COLO829 (cell line): ENCODE data around the gene HDGFL3.
"Not testable (repeated sequence)": the region's sequence is repeated elsewhere in the genome, so short reads cannot be mapped to it uniquely, and the experiment has no call there.

Experiments used
- DNase-seq: peaks from one replicate; pipeline ENCODE4 v3.0.0; 2012; ENCODE audit warnings: low spot score

HDGFL3 gene

GRCh38 chr15:83193721-83194120 is 13.9 kb downstream of the HDGFL3 start:
- no peak for DNase-seq

GRCh38 chr15:83192742-83193141 is 14.9 kb downstream of the HDGFL3 start:
- no peak for DNase-seq

GRCh38 chr15:83190450-83190849 is 17.2 kb downstream of the HDGFL3 start:
- no peak for DNase-seq

DNA sequence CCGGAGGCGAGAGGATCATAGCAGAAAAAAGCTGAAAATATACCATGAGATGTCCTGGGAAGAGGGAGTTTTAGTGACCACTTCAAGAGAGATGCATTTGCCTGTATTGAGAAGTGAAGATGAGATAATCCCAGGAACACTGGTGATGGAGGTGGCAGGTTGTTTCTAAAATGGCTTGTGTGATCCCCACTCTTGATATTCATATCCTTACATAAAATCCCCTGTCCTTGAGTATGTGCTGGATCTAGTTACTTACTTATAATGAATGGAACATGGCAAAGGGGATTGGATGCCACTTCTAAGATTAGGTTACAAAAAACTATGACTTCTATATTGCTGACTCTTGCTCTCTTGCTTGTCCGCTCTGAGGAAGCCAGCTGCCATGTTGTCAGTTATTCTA is 22.1 kb downstream of the HDGFL3 start:
- DNase-seq, result no peak

DNA sequence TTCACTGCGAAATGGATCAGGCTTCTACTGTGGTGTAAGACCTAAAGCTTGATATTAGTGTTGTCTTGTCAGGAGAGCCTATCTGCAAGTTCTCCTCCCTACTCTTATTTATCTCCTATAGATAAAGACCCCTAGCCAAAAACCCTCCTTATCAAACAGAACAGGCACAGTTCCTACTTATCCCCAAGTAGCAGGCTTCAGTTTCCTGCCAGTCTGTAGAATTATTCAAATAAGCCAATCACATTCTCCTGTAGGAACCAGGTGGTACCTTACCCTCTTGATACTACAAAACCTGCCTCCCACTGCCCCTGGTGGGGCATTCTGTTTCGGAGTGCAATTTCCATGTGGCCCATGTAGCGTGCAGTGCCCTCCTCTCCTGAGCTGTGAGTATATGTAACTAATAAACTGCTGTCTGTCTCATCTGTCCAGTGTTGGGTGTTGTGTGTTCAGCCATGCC is 28.7 kb downstream of the HDGFL3 start:
- no peak for DNase-seq

DNA sequence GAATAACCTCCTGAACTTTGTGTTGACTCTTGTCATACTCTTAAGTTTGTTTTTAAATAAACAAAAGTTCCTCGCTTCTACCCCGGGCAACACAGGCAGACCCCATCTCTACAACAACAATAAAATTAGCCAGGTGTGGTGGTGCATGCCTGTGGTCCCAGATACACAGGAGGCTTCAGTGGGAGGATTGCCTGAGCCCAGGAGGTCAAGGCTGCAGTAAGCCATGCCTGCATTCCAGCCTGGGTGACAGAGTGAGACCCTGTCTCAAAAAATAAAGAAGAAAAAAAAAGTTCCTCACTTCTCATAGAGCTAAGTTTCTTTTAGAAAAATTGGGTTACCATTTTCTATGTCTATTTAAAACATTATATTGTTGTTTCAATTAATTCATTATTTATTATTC is 29.2 kb downstream of the HDGFL3 start:
- no peak for DNase-seq

DNA sequence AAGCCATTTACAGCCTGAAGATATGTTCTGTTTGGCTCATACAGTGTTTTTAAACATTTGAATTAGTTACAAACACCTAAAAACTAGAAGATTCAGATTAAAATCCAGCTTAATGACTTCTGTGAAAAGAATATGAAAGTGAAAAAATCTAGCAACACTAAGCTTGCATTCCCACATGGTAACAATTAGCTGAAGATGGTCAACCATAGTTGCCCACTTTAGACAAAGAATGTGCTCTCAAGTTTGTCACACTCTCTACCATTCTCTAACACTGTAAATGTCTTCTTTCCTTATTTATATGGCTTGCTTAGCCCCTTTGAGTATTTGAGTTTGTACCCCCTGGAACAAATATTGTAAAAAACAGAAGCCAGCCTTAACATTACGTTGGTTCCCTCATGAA is 32.7 kb downstream of the HDGFL3 start:
- DNase-seq, result no peak

DNA sequence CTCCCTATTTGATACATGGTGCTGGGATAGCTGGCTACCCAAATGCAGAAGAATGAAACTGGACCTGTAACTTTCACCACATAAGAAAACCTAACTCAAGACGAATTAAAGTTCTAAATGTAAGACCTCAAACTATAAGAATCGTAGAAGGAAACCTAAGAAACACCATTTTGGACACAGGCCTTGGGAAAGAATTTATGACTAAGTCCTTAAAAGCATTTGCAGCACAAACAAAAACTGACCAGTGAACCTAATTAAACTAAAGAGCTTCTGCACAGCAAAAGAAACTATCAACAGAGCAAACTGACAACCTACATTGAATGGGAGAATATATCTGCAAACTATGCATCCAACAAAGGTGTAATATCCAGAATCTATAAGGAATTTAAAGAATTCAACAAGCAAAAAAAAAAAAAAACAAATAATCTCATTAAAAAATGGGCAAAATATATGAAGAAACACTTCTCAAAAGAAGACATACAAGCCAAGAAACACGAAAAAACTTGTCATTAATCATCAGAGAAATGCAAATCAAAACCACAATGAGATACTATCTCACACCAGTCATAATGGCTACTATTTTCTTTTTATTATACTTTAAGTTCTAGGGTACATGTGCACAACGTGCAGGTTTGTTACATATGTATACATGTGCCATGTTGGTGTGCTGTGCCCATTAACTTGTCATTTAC is 37.0 kb downstream of the HDGFL3 start:
- DNase-seq, result no peak

GRCh38 chr15:83169576-83169975 is 38.0 kb downstream of the HDGFL3 start:
- not testable (repeated sequence) for DNase-seq

DNA sequence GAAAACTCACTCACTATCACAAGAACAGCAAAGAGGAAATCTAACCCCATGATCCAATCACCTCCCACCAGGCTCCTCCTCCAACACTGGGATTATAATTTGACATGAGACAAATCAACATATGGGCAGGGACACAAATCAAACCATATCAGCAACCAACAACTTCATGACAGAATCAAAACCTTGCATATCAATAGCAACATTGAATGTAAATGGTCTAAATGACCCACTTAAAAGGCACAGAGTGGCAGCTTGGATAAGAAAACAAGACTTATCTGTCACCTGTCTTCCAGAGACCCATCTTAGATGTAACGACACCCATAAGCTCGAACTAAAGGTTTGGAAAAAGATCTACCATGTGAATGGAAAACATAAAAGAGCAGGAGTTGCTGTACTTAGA is 40.8 kb downstream of the HDGFL3 start:
- no peak for DNase-seq

GRCh38 chr15:83166218-83166617 is 41.4 kb downstream of the HDGFL3 start:
- no peak for DNase-seq

DNA sequence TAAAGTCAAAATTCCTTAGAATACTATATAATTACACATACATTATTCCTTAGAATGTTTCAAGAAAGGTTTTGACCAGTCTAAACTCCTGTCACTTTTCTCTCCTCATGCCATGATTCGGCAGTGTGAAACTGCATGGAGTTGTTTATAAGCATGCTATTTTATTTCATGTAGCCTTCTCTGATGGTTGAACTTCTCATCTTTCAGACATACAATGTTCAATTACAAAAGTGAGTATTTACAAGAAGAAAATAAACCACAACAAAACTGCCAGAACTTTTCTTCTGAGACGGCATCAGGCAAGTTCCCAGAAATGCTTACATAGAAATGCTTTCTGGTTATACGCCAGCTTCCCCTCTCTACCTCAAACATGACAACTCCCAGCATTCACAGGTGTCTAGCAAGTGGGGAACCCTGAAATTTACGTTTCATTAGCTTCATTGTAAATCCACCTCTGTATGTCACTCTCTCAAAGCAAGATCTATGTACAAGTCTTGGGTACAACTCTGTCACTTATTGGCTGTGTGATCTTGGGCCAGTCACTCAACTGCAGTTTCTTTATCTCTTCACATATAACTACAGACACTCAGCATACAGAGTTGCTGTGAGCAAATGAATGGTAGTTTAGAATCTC is 42.7 kb downstream of the HDGFL3 start:
- no peak for DNase-seq

GRCh38 chr15:83164111-83164770 is 43.4 kb downstream of the HDGFL3 start:
- no peak for DNase-seq

DNA sequence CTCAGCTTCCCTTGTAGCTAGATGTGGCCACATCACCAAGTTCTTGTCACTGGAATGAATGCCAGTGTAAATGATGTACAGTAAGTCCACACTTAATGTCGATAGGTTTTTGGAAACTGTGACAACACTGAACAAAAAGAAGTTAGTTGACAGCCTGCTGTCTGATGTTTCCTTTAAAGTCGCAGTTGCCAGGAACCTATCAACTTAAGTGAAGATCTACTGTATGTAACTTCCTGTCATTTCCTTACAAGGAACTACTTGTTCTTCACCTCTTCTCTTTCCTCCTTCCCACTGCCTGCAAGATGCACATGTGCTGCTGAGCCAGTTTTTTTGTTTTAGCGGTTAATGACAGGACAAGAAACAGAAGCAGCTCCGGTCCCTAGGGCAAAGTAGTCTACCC is 44.6 kb downstream of the HDGFL3 start:
- no peak for DNase-seq

DNA sequence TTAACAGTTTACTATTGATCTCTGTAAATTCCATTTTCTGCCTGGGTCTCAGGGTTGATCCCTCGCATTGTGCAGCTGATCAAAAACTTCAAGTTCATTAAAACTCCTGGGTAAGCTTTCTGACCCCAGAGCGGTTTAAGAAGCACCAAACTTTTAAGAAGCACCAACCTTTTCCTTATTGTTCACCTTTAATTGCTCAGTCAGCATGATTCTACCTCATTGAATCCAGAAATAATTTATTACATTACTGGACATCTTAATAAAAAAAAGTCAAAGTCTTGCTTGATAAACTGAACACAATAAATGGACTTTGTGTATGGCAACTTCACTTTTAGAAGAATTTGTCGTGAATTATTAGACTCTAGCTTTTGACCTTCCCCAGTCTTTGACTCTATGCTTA is 46.9 kb downstream of the HDGFL3 start:
- DNase-seq, result no peak

DNA sequence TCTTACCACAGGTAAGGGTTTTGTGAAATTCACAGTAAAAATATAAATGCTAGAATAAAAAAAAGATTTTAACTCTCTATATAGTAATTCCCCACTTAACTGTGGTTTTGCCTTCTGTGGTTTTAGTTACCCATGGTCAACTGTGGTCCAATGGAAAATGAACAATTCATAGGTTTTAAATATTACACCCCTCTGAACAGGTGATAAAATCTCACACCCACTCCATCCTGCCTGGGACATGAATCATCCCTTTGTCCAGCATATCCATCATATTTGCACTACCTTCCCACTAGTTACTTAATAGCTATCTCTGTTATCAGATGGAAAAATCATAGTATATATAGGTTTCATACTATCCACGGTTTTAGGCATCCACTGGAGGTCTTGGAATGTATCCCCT is 49.2 kb downstream of the HDGFL3 start:
- DNase-seq, result no peak

DNA sequence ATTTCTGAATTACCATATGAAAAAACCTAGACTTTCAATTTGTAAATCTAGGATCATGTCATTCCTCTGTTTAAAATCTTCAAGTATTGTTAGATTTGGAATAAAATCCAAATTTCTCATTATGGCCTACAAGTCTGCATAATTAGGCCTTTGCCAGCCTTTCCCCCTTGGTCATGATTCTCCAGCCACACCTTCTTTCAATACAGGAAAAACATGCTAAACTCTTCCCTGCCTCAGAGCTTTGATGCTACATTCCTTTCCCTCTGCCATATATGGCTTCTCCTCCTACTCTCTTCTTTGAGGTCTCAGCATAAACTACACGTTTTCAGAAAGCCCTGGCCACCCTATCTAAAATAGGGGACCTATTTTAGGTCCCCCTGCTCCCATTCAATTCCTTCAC is 51.7 kb downstream of the HDGFL3 start:
- DNase-seq, result no peak

- DNase-seq, result no peak
These were observed 54.3 kb downstream of the HDGFL3 start for GRCh38 chr15:83153288-83153687.

DNA sequence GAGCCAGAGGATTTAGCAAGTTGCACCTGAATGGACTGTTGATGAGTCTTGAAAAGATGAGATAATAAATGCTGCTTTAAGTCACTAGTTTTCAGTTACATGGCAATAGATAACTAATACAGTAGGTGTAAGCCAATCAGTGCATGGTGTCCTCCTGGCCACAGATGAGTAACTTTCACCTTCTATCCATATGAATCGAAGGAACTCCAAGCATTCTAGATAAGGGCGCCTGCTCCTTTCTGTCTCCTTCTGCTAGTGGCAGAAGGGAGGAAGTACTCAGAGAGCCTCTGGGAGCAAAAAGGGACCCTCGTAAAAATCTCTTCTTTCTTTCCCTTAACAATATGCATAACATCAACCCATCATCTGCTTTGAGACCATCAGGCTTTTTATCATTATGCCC is 62.9 kb downstream of the HDGFL3 start:
- no peak for DNase-seq

DNA sequence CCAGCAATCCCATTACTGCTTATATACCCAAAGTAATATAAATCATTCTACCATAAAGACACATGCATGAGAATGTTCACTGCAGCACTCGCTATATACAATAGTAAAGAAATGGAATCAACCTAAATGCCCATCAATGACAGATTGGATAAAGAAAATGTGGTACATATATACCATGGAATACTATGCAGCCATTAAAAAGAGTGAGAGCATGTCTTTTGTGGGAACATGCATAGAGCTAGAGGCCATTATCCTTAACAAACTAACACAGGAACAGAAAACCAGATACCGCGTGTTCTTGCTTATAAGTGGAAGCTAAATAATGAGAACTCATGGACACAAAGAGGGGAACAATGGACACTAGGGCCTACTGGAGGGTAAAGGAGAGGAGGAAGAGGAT is 65.5 kb downstream of the HDGFL3 start:
- not testable (repeated sequence) for DNase-seq

DNA sequence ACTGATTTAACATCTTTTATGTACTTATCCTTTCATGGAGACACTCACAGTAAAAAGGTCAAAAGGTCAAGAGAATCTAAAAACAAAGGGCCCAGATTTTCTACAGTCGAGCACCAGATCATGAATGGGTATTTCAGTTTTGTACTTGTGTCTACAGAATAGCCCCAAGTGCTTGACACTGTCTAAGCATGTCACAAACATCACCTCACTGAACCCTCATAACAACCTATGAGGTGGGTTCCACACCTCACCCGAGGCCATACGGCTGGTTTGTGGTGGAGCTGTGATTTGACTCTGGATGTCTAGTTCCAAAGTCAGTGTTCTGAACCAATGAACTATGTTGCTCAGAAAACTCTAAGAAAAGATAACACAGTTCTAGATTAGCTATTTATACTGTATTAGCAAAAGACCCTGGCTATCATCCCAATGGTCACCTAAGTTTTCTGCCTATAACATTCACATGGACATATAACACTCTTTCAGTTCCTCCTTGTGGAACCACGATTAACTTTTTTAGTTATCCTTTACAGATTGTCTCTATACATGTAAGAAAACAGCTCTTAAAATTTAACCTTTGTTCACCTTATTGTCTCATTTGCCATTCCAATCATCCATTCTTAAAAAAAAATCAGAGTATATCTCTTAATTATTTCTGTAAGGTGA is 74.6 kb downstream of the HDGFL3 start:
- DNase-seq, result no peak

DNA sequence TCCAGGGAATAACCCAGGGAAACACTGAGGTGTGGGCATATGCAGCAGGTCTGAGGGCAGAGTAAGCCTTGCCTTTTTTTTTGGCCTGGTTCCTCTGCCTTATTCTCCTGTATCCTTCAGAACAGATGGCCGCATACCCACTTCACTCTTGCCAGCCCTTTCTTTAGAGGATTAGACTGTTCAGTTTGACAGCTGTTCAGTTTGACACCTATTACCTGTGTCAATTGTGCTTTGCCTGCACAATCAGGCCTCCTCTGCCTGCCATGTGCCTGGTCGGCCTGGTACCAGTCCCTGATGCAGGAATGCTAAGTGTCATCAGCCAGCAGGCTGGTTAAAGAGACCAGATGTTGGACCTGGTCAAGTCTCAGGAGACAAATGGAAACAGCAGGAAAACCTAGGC is 77.8 kb downstream of the HDGFL3 start:
- no peak for DNase-seq
